GM23338 (cell line): ENCODE measurements around the gene TOGARAM1. TPM values are rescaled to one million over a fixed set of nuclear protein-coding genes. Genes with fewer than 3 reads are reported as not detected.

Source experiments
- ATAC-seq: fragments of 200-7000 bp; cut with Tn5 transposase; 3 replicates; pipeline ENCODE4 v1.9.1; 2020
- DNase-seq: peaks from one replicate; pipeline ENCODE4 v3.0.0-alpha.2; 2015; ENCODE audit warnings: low spot score
- H2AFZ ChIP-seq: fragments of 200-600 bp; sonication (generic); 2 replicates; pipeline ENCODE4 v1.8.0; 2016; ENCODE audit warnings: antibody characterized with exemption, mild to moderate bottlenecking, moderate library complexity
- H3F3A ChIP-seq: fragments of 200-600 bp; sonication (generic); replicated peaks from 2 replicates; pipeline ENCODE4 v1.8.0; 2017; ENCODE audit warnings: antibody characterized with exemption, mixed run types, low read depth
- H3K27ac ChIP-seq: fragments of 200-600 bp; sonication (generic); 2 replicates; pipeline ENCODE4 v1.6.1; 2016; ENCODE audit warnings: low read depth
- H3K27me3 ChIP-seq: fragments of 200-600 bp; sonication (generic); 2 replicates; pipeline ENCODE4 v1.8.0; 2016; ENCODE audit warnings: mild to moderate bottlenecking, mixed run types, moderate library complexity; ENCODE audit not compliant: insufficient read depth
- H3K36me3 ChIP-seq: fragments of 200-600 bp; sonication (generic); 2 replicates; pipeline ENCODE4 v1.8.0; 2016; ENCODE audit warnings: mild to moderate bottlenecking; ENCODE audit not compliant: insufficient read depth
- H3K4me1 ChIP-seq: fragments of 200-600 bp; sonication (generic); 2 replicates; pipeline ENCODE4 v1.8.0; 2016; ENCODE audit warnings: mild to moderate bottlenecking, moderate library complexity; ENCODE audit not compliant: insufficient read depth
- H3K4me2 ChIP-seq: fragments of 200-600 bp; sonication (generic); 2 replicates; pipeline ENCODE4 v1.7.1; 2017; ENCODE audit warnings: mixed run types
- H3K4me3 ChIP-seq: fragments of 200-600 bp; sonication (generic); 2 replicates; pipeline ENCODE4 v1.6.1; 2016; ENCODE audit warnings: mixed run types
- H3K79me2 ChIP-seq: fragments of 200-600 bp; sonication (generic); replicated peaks from 2 replicates; pipeline ENCODE4 v1.8.0; 2017; ENCODE audit warnings: mild to moderate bottlenecking; ENCODE audit not compliant: insufficient read depth
- H3K9me2 ChIP-seq: fragments of 200-600 bp; sonication (generic); 2 replicates; pipeline ENCODE4 v1.8.0; 2017; ENCODE audit not compliant: insufficient read depth
- H4K20me1 ChIP-seq: fragments of 200-600 bp; sonication (generic); replicated peaks from 2 replicates; pipeline ENCODE4 v1.8.0; 2017; ENCODE audit warnings: mild to moderate bottlenecking; ENCODE audit not compliant: insufficient read depth
- H3K27ac Mint-ChIP-seq: 2 replicates; pipeline ENCODE4 v1.8.0; 2020; ENCODE audit warnings: inconsistent platforms, mild to moderate bottlenecking, moderate library complexity, mixed read lengths
- H3K27me3 Mint-ChIP-seq: 3 replicates; pipeline ENCODE4 v1.8.0; 2022; ENCODE audit warnings: low read depth, mild to moderate bottlenecking, moderate library complexity, mixed read lengths, inconsistent platforms; ENCODE audit not compliant: insufficient read depth, poor library complexity
- H3K36me3 Mint-ChIP-seq: 3 replicates; pipeline ENCODE4 v1.8.0; 2021; ENCODE audit warnings: low read depth, mild to moderate bottlenecking, inconsistent platforms, moderate library complexity, mixed read lengths
- H3K4me1 Mint-ChIP-seq: 3 replicates; pipeline ENCODE4 v1.8.0; 2020; ENCODE audit warnings: mild to moderate bottlenecking, inconsistent platforms, mixed read lengths
- H3K4me3 Mint-ChIP-seq: 3 replicates; pipeline ENCODE4 v1.8.0; 2021; ENCODE audit warnings: moderate library complexity, mild to moderate bottlenecking, inconsistent platforms, mixed read lengths
- H3K9me3 Mint-ChIP-seq: 3 replicates; pipeline ENCODE4 v1.8.0; 2020; ENCODE audit warnings: moderate library complexity, mild to moderate bottlenecking, inconsistent platforms, mixed read lengths
- CREB1 ChIP-seq: fragments of 250-450 bp; sonication (Bioruptor Pico); IDR thresholded peaks from 2 replicates; pipeline ENCODE4 v1.5.0; 2020; ENCODE audit warnings: low read depth, mild to moderate bottlenecking, moderate library complexity
- CTCF ChIP-seq, 2 experiments: fragments of 200-600 bp in 1 of 2; sonication (generic) in 1 of 2; conservative IDR thresholded peaks; 2 replicates each; pipeline versions ENCODE4 v1.5.1 to v1.6.1; 2016 to 2017; ENCODE audit warnings: antibody characterized with exemption in 2 of 2, low read depth in 2 of 2, mild to moderate bottlenecking in 2 of 2, moderate library complexity in 1 of 2
- EZH2 ChIP-seq: fragments of 200-600 bp; sonication (generic); IDR thresholded peaks from one replicate; pipeline ENCODE4 v1.8.0; 2017; ENCODE audit warnings: antibody characterized with exemption, mild to moderate bottlenecking, low read depth; ENCODE audit not compliant: unreplicated experiment
- EZH2phosphoT487 ChIP-seq: fragments of 200-600 bp; sonication (generic); IDR thresholded peaks from one replicate; pipeline ENCODE4 v1.8.1; 2018; ENCODE audit warnings: antibody characterized with exemption; ENCODE audit not compliant: unreplicated experiment
- JUNB ChIP-seq: IDR thresholded peaks from one replicate; pipeline ENCODE4 v1.6.1; 2016; ENCODE audit warnings: antibody characterized with exemption; ENCODE audit not compliant: unreplicated experiment
- NANOG ChIP-seq: IDR thresholded peaks from 2 replicates; pipeline ENCODE4 v1.6.1; 2016; ENCODE audit warnings: antibody characterized with exemption, borderline replicate concordance
- POLR2AphosphoS5 ChIP-seq: IDR thresholded peaks from 2 replicates; pipeline ENCODE4 v1.6.1; 2016; ENCODE audit warnings: antibody characterized with exemption, low read depth
- STAT1 ChIP-seq: IDR thresholded peaks from one replicate; pipeline ENCODE4 v1.6.1; 2016; ENCODE audit warnings: antibody characterized with exemption; ENCODE audit not compliant: unreplicated experiment
- ZNF114 ChIP-seq: fragments of 250-450 bp; sonication (Bioruptor Pico); IDR thresholded peaks from 2 replicates; pipeline ENCODE4 v1.5.0; 2020; ENCODE audit warnings: mild to moderate bottlenecking, moderate library complexity
- ZNF331 ChIP-seq: fragments of 250-450 bp; sonication (Bioruptor Pico); IDR thresholded peaks from 2 replicates; pipeline ENCODE4 v1.5.0; 2020; ENCODE audit warnings: low read depth, mild to moderate bottlenecking, moderate library complexity
- ZNF462 ChIP-seq: fragments of 250-450 bp; sonication (Bioruptor Pico); IDR thresholded peaks from 2 replicates; pipeline ENCODE4 v1.5.0; 2020; ENCODE audit warnings: mild to moderate bottlenecking, moderate library complexity
- polyA plus RNA-seq: library from polyadenylated mRNA; unstranded; fragments of >200 nt; fragmentation: Nextera tagmentation; extraction: Ambion mirVana; gene quantifications from 2 replicates; pipeline ENCODE4 v1.2.1, GENCODE V29; 2016
- total RNA-seq: library from RNA; depleted of rRNA; stranded (reverse); fragments of >200 nt; shearing (Covaris generic); gene quantifications from 2 replicates; pipeline ENCODE4 v1.2.3, GENCODE V29; 2014
- TF ChIP-seq, protein P1 (sequence below): IDR thresholded peaks from 2 replicates; pipeline ENCODE4 v1.6.1; 2016; ENCODE audit warnings: antibody characterized with exemption
- TF ChIP-seq, protein P2 (sequence below): IDR thresholded peaks from one replicate; pipeline ENCODE4 v1.6.1; 2018; ENCODE audit warnings: antibody characterized with exemption; ENCODE audit not compliant: unreplicated experiment

TOGARAM1 gene
- total and polyA plus RNA-seq, 2 experiments from 2014 or later, result 9.6 to 9.8 TPM

DNA sequence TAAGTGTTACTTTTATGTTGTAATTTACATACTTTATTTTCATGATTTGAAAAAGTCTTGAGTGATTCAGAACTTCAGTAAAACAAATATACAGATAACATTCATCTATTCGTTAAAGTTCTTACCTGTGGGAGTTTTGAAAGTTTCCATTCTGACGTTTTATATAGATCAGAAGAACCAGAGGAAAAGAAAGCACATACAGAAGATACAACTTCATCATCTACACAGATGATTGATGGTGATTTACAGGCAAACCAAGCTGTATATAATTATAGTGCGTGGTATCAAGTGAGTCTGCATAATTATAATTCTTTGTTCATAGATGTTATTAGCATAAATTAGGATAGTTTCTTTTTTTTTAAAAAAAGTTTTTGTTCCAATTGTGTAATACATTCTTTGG is 152.3 kb downstream of the TOGARAM1 start:
- no peak overlapping the region for H3K4me3 ChIP-seq
- H2AFZ ChIP-seq, result no peak overlapping the region
- Mint-ChIP-seq H3K4me3 (no peak overlapping the region), H3K27ac (no peak overlapping the region), H3K9me3 (no peaks in the 10 kb centered on the region), H3K27me3 (no peaks in the 10 kb centered on the region), H3K36me3 (peaks cover 69% of the 10 kb centered on the region), H3K4me1 (no peaks in the 10 kb centered on the region)
- no peaks in the 10 kb centered on the region for H3K79me2 ChIP-seq
- no peaks in the 10 kb centered on the region for H3K27me3 ChIP-seq
- no peaks in the 10 kb centered on the region for H3K9me2 ChIP-seq
- no peaks in the 10 kb centered on the region for H3K4me1 ChIP-seq
- no peak for DNase-seq
- H3F3A ChIP-seq, result no peaks in the 10 kb centered on the region; the same call in 1 of the 2 replicates
- no peak for ATAC-seq
- H3K27ac ChIP-seq, result no peak overlapping the region
- TF ChIP-seq ZNF331 (CRISPR knock-in tag) (no peak), ZNF462 (no peak), CREB1 (no peak), JUNB (no peak), EZH2phosphoT487 (no peak), CTCF (conservative IDR thresholded peaks at IDR 0.05; ENCODE audit: low read depth in 2 of 2) (no peak), STAT1 (no peak), POLR2AphosphoS5 (no peak), ZNF114 (CRISPR knock-in tag) (no peak), EZH2 (no peak), NANOG (no peak)
- TF ChIP-seq, protein P1, sequence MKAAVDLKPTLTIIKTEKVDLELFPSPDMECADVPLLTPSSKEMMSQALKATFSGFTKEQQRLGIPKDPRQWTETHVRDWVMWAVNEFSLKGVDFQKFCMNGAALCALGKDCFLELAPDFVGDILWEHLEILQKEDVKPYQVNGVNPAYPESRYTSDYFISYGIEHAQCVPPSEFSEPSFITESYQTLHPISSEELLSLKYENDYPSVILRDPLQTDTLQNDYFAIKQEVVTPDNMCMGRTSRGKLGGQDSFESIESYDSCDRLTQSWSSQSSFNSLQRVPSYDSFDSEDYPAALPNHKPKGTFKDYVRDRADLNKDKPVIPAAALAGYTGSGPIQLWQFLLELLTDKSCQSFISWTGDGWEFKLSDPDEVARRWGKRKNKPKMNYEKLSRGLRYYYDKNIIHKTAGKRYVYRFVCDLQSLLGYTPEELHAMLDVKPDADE, result no peak
- TF ChIP-seq, protein P2, sequence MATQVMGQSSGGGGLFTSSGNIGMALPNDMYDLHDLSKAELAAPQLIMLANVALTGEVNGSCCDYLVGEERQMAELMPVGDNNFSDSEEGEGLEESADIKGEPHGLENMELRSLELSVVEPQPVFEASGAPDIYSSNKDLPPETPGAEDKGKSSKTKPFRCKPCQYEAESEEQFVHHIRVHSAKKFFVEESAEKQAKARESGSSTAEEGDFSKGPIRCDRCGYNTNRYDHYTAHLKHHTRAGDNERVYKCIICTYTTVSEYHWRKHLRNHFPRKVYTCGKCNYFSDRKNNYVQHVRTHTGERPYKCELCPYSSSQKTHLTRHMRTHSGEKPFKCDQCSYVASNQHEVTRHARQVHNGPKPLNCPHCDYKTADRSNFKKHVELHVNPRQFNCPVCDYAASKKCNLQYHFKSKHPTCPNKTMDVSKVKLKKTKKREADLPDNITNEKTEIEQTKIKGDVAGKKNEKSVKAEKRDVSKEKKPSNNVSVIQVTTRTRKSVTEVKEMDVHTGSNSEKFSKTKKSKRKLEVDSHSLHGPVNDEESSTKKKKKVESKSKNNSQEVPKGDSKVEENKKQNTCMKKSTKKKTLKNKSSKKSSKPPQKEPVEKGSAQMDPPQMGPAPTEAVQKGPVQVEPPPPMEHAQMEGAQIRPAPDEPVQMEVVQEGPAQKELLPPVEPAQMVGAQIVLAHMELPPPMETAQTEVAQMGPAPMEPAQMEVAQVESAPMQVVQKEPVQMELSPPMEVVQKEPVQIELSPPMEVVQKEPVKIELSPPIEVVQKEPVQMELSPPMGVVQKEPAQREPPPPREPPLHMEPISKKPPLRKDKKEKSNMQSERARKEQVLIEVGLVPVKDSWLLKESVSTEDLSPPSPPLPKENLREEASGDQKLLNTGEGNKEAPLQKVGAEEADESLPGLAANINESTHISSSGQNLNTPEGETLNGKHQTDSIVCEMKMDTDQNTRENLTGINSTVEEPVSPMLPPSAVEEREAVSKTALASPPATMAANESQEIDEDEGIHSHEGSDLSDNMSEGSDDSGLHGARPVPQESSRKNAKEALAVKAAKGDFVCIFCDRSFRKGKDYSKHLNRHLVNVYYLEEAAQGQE, result no peak
- H3K36me3 ChIP-seq, result peaks cover 62% of the 10 kb centered on the region
- 0 out of 2 replicates have a peak, but pooled peaks cover 11% of the 10 kb centered on the region for H4K20me1 ChIP-seq
- H3K4me2 ChIP-seq, result no peak overlapping the region
